Activated CD8-positive, alpha-beta memory T cell treated with anti-CD3 and anti-CD28 coated beads, Interleukin-2, amount 10 ng/mL, durations not matched to agents 7 days and 5 days (primary cell): ENCODE measurements around the gene ADAMTSL1. TPM values are rescaled to one million over a fixed set of nuclear protein-coding genes. Genes with fewer than 3 reads are reported as not detected.

Source experiments
- ATAC-seq: fragments of 150-1000 bp; cut with Tn5 transposase; one replicate; pipeline ENCODE4 v1.10.0; 2021; ENCODE audit warnings: moderate library complexity
- CTCF ChIA-PET: fragments of 350-600 bp; sonication (Branson Sonifier 250); formaldehyde crosslinking; loops from one replicate; lab custom pipeline; 2021; ENCODE audit warnings: antibody characterized with exemption; lab: Charles Lee
- DNase-seq: peaks from one replicate; pipeline ENCODE4 v3.0.0-alpha.2; 2020
- H3K27ac Mint-ChIP-seq: one replicate; pipeline ENCODE4 v1.8.0; 2021; ENCODE audit warnings: mild to moderate bottlenecking, mixed read lengths
- H3K27me3 Mint-ChIP-seq: one replicate; pipeline ENCODE4 v1.8.0; 2021; ENCODE audit warnings: mixed read lengths
- H3K36me3 Mint-ChIP-seq: one replicate; pipeline ENCODE4 v1.8.0; 2021; ENCODE audit warnings: mild to moderate bottlenecking, mixed read lengths
- H3K4me1 Mint-ChIP-seq: one replicate; pipeline ENCODE4 v1.8.0; 2021; ENCODE audit warnings: mixed read lengths
- H3K4me3 Mint-ChIP-seq: one replicate; pipeline ENCODE4 v1.8.0; 2021; ENCODE audit warnings: mild to moderate bottlenecking, moderate library complexity, mixed read lengths
- H3K9me3 Mint-ChIP-seq: one replicate; pipeline ENCODE4 v1.8.0; 2022; ENCODE audit warnings: low read depth, mixed read lengths
- total RNA-seq, 2 experiments: library from RNA; stranded (reverse); gene quantifications; one replicate each; pipeline ENCODE4 v1.2.3, GENCODE V29; 2021

The ADAMTSL1 gene
- total RNA-seq, 2 experiments from 2014 or later: not detected

DNA sequence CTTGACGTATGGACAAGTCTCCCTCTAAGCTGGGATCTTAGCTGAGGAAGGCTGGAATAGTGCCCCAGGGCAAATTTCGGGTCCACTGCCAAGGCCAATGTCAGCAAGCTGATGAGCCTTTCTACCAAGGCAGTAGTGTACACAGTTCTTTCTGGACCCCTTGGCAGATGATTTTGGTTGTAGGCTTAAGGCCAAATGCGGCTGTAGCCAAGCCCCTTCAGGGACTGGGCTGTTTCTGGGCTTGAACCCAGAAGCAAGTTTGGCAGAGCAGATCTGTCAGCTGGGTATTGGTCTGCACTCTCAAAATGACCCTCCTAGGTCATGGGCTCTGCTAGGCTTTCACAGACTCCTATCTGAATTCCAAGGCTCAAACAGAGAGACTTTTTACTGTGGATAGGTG, 121.6 kb downstream of the ADAMTSL1 start:
- Mint-ChIP-seq H3K4me1 (no peaks in the 10 kb centered on the region), H3K27ac (no peak overlapping the region), H3K27me3 (no peaks in the 10 kb centered on the region), H3K36me3 (no peaks in the 10 kb centered on the region), H3K4me3 (no peak overlapping the region), H3K9me3 (peaks cover 9% of the 10 kb centered on the region)
- DNase-seq (no peak), ATAC-seq (no peak)
- CTCF ChIA-PET: no interaction called here

DNA sequence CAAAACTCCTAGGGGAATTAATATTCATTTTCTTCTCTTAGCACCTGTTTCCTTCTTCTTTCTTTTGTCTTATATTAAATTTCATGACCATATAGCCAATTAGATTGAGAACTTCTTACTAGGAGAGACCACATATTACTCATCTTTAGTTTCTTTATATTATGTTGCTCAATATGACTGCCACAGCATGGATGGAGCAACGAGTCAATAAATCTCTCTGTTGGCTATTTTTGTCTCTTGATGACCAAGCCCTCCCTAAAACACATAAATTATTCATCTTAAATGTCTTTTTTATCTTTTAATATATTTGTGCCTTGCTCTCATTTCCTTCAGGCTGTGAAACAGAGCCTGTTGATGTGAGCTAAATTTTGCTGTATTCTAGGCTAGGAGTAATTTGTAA, 123.0 kb downstream of the ADAMTSL1 start:
- no peaks in the 10 kb centered on the region for H3K4me1 Mint-ChIP-seq
- H3K9me3 Mint-ChIP-seq: peaks cover 5% of the 10 kb centered on the region
- no peak overlapping the region for H3K27ac Mint-ChIP-seq
- no peak for DNase-seq
- no peak overlapping the region for H3K4me3 Mint-ChIP-seq
- ATAC-seq: no peak
- CTCF ChIA-PET: no interaction called here
- no peaks in the 10 kb centered on the region for H3K27me3 Mint-ChIP-seq
- no peaks in the 10 kb centered on the region for H3K36me3 Mint-ChIP-seq

DNA sequence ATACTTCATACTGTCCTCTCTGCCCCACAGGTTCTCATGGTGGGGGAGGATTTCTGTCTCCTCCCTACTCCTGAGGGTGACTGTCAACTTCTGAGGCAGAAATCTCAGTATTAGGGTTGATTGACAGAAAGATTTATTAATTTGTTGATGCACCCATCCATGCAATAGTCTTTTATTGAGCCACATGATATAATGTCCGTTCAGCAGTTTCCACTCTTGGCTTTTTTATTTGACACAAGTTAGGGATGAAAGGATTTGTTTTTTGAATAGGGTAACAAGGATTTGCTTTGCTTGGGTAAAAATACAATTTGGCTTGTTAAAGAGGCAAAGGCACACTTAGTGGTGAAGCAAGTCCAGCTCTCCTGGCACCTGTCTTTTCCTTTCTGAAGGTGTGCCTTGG, 125.0 kb downstream of the ADAMTSL1 start:
- Mint-ChIP-seq H3K27me3 (no peaks in the 10 kb centered on the region), H3K36me3 (no peaks in the 10 kb centered on the region), H3K27ac (no peak overlapping the region), H3K9me3 (peaks cover 5% of the 10 kb centered on the region), H3K4me1 (no peaks in the 10 kb centered on the region), H3K4me3 (no peak overlapping the region)
- CTCF ChIA-PET: no interaction called here
- ATAC-seq (no peak), DNase-seq (no peak)

DNA sequence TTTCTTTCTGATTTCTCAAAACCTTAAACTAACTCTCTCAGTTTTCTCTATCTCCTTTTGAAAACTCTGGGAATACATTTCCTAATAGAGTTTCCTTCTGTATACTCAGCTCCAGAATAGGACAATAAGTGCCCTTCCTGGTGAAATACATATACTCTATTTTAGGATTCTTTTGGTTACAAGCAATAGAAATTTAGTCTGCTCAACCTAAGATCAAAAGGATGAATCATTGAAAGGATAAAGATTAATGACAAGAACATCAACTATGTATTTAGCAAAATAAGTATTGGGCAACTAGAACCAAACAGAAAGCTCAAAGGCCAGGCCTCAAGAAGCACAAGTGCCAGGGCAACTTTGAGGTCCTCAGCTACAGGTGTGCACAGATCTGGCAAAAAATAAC, 127.1 kb downstream of the ADAMTSL1 start:
- H3K27me3 Mint-ChIP-seq: no peaks in the 10 kb centered on the region
- DNase-seq (no peak), ATAC-seq (no peak)
- CTCF ChIA-PET: no interaction called here
- no peaks in the 10 kb centered on the region for H3K9me3 Mint-ChIP-seq
- H3K36me3 Mint-ChIP-seq: no peaks in the 10 kb centered on the region
- H3K27ac Mint-ChIP-seq: no peak overlapping the region
- H3K4me3 Mint-ChIP-seq: no peak overlapping the region
- H3K4me1 Mint-ChIP-seq: no peaks in the 10 kb centered on the region

DNA sequence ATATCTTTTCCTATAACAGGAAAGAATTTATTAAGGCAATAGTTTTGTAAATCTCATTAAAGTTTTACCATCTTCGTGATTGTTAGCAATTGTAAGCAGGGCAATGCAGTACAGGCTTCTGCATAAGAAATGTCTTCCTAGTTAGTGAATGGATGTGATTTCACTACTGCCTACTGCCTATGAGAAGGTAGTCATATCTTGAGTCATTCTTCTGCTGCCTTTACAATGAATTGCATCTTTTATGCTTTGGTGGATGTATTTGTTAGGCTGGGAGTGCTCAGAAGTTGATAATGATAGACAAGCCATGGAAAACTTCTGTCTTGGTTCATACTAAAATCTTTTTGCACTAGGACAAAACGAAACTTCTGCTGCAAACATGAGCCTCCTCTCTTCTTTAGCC, 128.0 kb downstream of the ADAMTSL1 start:
- Mint-ChIP-seq H3K4me3 (no peak overlapping the region), H3K36me3 (no peaks in the 10 kb centered on the region), H3K4me1 (no peaks in the 10 kb centered on the region), H3K27ac (no peak overlapping the region), H3K27me3 (no peaks in the 10 kb centered on the region), H3K9me3 (no peaks in the 10 kb centered on the region)
- CTCF ChIA-PET: no interaction called here
- no peak for DNase-seq
- no peak for ATAC-seq

DNA sequence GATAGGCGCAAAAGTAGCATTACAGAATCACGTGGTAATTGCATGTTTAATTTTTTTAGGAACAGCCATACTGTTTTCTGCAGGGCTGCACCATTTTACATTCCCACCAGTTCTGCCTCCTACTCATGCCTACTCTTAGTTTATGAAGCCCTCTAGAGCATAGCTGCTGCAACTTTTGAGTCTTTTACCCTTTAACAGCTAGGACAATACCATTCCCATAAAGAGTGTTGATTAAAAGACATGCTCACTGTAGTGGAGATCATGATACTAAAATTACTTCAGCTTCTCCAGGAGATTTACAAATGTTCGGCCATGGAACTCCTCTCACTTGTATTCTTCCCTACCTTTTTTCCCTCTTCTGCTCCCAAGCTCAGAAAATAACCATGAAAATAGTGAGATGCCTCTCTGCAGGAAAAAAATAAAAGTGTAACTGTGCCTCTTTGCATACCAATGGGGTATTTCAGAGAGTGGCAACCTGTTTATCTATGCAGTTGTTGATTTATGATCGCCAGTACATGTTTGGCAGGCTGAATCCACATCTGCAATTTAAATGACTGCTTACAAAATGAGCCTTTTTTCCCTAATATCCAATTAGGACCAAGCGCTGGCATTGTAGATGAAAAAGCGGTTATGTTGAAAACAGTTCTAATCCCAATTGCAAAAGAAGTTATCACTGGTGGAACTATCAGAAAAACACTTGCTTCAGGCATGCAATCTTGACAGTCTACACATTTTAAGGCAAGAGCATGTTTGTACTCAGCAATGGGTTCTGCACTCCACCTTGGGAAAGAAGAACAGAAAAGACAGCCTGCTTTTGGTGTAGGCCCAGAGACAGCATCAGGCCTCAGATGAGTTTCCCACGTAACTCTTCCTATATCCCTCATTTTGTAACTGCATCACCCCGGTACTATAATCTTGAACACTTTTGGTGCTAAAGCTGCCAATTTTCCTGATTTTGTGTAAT, 131.1 kb downstream of the ADAMTSL1 start:
- no peaks in the 10 kb centered on the region for H3K4me1 Mint-ChIP-seq
- CTCF ChIA-PET: no interaction called here
- no peaks in the 10 kb centered on the region for H3K9me3 Mint-ChIP-seq
- no peak overlapping the region for H3K4me3 Mint-ChIP-seq
- no peak overlapping the region for H3K27ac Mint-ChIP-seq
- H3K27me3 Mint-ChIP-seq: no peaks in the 10 kb centered on the region
- DNase-seq (no peak), ATAC-seq (no peak)
- no peaks in the 10 kb centered on the region for H3K36me3 Mint-ChIP-seq

DNA sequence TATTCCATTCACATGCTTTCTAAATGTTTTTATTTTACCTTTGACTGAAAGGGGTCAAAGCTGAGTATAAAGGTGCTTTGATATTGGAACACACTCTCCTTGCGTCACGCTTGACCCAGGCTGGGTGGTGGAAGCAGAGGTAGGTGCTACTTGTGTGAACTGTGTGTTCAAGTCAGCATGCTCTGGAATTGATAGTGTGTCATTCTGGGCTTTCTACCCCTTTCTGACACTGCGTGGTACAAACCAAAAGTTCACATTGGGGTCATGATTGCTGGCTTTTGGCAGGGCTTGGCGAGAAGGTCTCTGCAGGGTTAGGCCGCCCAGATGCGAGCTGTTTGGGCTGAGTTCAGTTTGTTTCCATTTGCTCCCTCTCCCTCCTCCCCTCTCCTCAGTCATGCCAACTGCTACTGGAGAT, 131.8 kb downstream of the ADAMTSL1 start:
- H3K9me3 Mint-ChIP-seq: no peaks in the 10 kb centered on the region
- no peak for ATAC-seq
- CTCF ChIA-PET: no interaction called here

DNA sequence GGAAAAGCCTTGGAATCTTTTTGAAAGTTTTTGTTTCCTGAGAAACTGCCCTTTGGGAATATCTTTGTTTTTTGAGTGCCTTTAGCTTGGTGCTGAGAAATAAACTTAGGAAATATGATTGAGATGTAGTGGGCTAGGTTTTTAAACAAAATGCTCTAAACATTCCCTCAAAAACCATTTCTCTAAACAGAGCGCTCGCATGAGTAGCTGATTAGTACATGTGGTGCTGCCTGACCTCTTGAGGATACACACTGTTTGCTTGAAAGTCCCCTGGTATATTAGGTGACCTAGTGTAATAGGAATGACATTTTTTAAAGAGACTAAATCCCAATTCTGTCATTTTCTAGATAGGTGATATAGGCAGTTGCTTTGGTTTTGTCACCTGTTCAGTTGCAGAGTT, 132.3 kb downstream of the ADAMTSL1 start:
- Mint-ChIP-seq H3K4me1 (no peaks in the 10 kb centered on the region), H3K36me3 (no peaks in the 10 kb centered on the region), H3K4me3 (no peak overlapping the region), H3K27ac (no peak overlapping the region), H3K27me3 (no peaks in the 10 kb centered on the region), H3K9me3 (no peaks in the 10 kb centered on the region)
- ATAC-seq (no peak), DNase-seq (no peak)
- CTCF ChIA-PET: no interaction called here

More for the DNA sequence above, 131.8 kb downstream of the ADAMTSL1 start:
- Mint-ChIP-seq H3K4me1 (no peaks in the 10 kb centered on the region), H3K27me3 (no peaks in the 10 kb centered on the region), H3K4me3 (no peak overlapping the region), H3K27ac (no peak overlapping the region), H3K36me3 (no peaks in the 10 kb centered on the region)
- no peak for DNase-seq

DNA sequence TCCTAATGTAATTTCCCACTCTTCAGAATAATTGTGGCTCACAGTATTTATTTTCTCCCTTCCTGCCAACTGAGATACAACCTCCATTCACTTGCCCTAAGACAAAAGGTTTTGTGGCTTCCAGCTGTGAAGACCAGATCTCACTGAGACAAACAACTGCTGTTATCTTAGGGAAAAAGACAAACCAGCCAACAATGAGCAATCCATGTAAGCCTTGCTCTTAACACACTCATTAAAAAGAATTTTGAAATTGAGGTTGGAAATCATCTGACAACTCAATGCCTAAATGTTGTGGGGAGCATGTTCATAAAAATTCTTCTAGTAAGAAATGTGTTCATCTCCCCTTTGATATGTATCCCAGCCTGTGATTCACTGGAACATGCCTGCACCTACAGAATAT, 132.9 kb downstream of the ADAMTSL1 start:
- Mint-ChIP-seq H3K4me1 (no peaks in the 10 kb centered on the region), H3K27me3 (no peaks in the 10 kb centered on the region), H3K27ac (no peak overlapping the region), H3K4me3 (no peak overlapping the region), H3K9me3 (no peaks in the 10 kb centered on the region), H3K36me3 (no peaks in the 10 kb centered on the region)
- ATAC-seq (no peak), DNase-seq (no peak)
- CTCF ChIA-PET: no interaction called here

DNA sequence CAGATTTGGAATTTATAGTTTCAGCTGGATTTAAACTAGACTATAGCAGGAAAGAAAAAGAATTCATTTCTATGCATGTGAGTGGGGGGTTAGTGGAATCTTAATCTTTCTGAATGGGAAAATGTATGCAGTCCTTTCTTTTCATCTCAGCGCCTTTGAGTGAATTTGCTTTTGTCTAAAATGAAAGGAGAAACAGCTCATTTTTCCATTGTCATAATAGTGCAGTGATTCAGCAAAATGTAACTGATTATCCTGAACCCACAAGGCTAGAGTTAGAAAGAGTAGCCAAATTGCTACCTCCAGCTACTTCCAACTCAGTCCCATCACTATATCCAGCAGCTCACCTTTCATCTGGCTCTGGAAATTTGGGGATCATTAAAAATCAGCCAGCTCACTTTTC, 134.4 kb downstream of the ADAMTSL1 start:
- DNase-seq (no peak), ATAC-seq (no peak)
- Mint-ChIP-seq H3K27ac (no peak overlapping the region), H3K9me3 (no peaks in the 10 kb centered on the region), H3K36me3 (no peaks in the 10 kb centered on the region), H3K4me3 (no peak overlapping the region), H3K27me3 (no peaks in the 10 kb centered on the region), H3K4me1 (no peaks in the 10 kb centered on the region)
- CTCF ChIA-PET: no interaction called here

DNA sequence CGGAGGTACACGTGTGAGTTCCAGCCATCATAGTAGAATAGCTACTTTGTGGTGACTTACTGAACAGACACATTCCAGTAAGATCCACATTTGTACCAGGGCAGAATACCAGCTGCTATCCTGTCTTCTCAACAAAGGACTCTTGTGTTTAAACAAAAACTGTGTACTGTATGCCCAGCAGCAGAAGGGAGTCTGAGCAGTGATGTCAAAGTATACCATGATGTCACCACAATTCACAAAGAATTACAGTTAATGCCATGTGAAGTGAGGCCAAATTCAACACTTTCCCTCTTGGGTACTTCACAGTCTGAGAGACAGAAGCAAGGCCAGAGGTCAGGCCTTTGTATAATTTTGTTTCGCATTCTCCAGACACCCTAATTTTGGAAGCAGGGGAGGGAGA, 137.0 kb downstream of the ADAMTSL1 start:
- no peaks in the 10 kb centered on the region for H3K9me3 Mint-ChIP-seq
- H3K36me3 Mint-ChIP-seq: no peaks in the 10 kb centered on the region
- H3K27me3 Mint-ChIP-seq: no peaks in the 10 kb centered on the region
- CTCF ChIA-PET: no interaction called here
- DNase-seq: no peak
- no peaks in the 10 kb centered on the region for H3K4me1 Mint-ChIP-seq
- no peak overlapping the region for H3K27ac Mint-ChIP-seq
- no peak for ATAC-seq
- H3K4me3 Mint-ChIP-seq: no peak overlapping the region

DNA sequence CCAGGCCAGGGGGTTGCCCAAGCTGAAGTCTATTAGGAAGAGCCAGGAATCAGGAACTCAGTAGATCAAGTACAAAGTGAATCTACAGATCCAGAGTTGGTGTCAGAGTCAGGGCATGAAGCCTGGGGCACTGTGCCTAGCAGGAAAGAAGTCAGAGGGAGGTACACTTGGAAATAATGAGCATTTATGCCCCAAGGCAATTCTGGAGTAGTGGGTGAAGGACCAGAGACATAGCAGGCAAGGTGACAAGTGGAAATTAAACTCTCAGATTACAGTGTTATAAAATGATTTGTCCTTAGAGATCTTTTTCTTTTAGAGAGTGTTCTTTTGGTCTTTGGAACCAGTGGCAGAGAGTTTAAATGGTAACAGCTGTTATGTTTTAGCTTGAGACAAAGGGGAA, 138.0 kb downstream of the ADAMTSL1 start:
- ATAC-seq (no peak), DNase-seq (no peak)
- Mint-ChIP-seq H3K27ac (no peak overlapping the region), H3K4me1 (no peaks in the 10 kb centered on the region), H3K36me3 (no peaks in the 10 kb centered on the region), H3K4me3 (no peak overlapping the region), H3K27me3 (no peaks in the 10 kb centered on the region), H3K9me3 (no peaks in the 10 kb centered on the region)
- CTCF ChIA-PET: no interaction called here

DNA sequence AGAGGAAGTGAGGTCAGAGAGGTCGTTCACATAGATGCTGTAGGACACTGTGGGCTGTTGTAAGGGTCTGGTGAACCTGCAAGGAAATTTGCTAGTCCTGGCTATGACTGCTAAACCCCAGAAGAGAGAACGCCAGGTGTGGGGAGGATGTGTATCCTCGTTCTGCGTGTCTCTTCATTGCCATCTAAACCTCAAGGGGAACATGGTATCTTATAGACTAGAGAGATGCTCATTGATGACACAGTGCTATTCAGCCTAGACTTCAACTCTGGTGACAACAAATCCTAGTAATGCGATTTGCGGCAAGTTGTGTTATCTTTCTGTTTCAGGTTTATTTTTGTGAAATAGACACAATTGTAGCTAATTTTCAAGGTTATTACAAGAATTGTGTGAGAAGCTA, 140.2 kb downstream of the ADAMTSL1 start:
- Mint-ChIP-seq H3K4me3 (no peak overlapping the region), H3K4me1 (no peaks in the 10 kb centered on the region), H3K27me3 (no peaks in the 10 kb centered on the region), H3K27ac (no peak overlapping the region), H3K9me3 (no peaks in the 10 kb centered on the region), H3K36me3 (no peaks in the 10 kb centered on the region)
- no peak for ATAC-seq
- no peak for DNase-seq
- CTCF ChIA-PET: no interaction called here

DNA sequence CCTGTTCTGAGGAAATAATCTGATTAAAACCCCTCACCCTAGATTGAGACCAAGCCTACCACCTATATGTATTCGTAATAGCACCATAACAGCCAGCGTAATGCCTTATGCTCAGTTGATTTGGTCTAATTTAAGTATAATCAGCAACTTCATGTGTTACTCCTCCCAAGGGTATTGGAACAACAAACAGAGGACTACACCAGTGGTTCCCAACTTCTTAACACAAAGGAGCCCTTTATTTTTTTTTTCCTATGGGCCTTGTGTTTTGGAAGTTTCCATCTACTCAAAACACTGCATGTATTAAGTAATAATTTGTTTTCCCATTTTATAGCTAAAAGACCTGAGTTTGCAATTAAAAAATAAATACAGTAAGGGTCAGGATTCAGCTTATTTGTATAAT, 140.7 kb downstream of the ADAMTSL1 start:
- ATAC-seq (no peak), DNase-seq (no peak)
- CTCF ChIA-PET: no interaction called here
- H3K4me1 Mint-ChIP-seq: no peaks in the 10 kb centered on the region
- H3K27ac Mint-ChIP-seq: no peak overlapping the region
- no peak overlapping the region for H3K4me3 Mint-ChIP-seq
- H3K9me3 Mint-ChIP-seq: no peaks in the 10 kb centered on the region
- H3K36me3 Mint-ChIP-seq: no peaks in the 10 kb centered on the region
- no peaks in the 10 kb centered on the region for H3K27me3 Mint-ChIP-seq
